Measurements from ENCODE around the gene MMD2.
"Not testable (repeated sequence)": the region's sequence is repeated elsewhere in the genome, so short reads cannot be mapped to it uniquely, and the experiment has no call there.

The MMD2 gene, protein sequence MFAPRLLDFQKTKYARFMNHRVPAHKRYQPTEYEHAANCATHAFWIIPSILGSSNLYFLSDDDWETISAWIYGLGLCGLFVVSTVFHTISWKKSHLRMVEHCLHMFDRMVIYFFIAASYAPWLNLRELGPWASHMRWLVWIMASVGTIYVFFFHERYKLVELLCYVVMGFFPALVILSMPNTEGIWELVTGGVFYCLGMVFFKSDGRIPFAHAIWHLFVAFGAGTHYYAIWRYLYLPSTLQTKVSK

DNA sequence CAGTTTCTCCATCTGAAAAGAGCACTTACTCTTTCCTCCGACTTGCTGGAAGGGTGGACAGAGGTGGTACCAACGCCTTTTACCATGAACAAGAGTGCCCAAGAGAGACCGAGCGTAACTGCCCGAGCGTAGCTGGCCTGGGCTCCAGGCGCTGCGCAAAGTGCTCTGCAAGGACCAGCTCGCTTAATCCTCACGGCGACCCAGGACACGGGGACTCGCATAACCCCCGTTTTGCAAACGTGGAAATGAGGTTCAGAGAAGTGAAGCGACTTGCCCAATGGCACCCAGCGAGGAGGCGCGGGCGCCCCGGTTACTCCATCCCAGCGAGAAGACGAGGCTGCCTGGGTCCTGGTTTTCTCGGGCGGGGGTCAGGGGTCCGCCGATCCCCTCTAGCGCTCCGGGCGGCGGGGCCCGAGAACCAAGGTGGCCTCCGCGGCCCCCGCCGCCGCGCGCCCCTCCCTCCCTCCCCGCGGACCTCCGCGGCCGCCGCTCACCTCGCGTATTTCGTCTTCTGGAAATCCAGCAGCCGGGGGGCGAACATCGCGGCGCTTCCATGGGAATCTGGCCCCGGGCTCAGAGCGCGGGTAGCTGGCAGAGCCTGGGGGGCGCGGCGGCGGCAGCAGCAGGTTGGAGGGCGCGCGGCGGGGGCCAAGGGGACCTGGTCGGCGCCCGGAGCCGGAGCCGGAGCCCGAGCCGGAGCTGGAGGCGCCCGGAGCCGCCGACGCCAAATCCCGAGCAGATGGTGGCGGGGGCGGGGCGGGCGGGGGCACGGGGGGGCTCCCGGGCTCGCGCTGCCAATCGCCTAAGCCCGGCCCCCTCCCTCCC, at the start of gene MMD2:
TSS of gene MMD2 (minus strand) at position 711 of the 825 bp plus-strand sequence. CDS start at position 541, 170 bp downstream.
- no peak for DNase-seq (ENCODE audit: low read depth)

DNA sequence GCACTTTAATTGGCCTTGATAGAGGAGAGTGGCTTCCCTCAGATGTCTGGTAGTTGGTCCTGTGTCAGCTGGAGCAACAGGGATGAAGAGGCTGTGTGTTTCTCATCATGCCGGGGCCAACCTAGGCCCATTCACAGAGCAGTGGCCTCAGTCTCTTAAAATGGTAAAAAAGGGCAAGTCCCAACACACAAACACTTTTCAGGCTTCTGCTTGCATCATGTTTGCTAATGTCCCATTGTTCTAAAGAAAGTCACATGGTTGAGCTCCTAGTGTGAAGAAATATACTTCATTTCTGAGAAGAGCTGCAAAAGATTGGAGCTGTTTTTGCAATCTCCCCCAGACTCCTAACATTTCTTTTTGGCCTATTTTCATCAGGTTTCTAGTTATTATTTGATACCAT, 46.1 kb upstream of the MMD2 start:
- no peak for DNase-seq (ENCODE audit: low read depth)

DNA sequence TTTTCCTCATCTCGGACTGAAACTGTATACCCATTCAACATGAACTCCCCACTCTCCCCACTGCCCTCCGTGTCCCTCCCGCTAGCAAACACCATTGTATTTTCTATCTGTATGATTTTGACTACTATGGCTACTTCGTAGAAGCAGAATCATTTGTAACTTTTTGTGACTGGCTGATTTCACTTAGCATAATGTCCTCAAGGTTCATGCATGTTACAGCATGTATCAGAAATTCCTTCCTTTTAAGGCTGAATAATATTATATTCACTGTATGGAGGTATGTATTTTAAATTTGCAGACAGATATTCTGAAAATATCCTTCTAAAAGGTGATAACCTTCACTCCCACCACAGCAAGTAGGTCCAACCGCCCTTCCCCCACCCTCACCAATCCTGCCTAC, 42.9 kb upstream of the MMD2 start:
- DNase-seq (ENCODE audit: low read depth) = no peak

DNA sequence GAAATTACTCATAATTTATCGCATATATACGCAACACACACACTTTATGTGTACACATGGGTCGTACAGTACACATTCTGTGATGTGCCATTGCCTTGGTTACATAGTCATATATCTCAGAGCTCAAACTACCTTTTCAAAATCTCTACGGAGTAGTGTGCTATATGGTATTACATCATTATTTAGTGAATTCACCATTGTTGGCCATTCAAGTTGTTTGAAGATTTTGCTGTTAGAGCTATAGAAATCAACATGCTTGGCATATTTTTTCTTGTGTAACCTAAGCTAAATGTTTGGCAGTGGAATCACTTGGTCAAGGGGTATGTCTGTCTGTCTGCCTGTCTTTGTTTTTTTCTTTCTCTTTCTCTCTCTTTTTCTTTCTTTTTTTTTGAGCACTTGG, 42.0 kb upstream of the MMD2 start:
- no peak for DNase-seq (ENCODE audit: low read depth)

DNA sequence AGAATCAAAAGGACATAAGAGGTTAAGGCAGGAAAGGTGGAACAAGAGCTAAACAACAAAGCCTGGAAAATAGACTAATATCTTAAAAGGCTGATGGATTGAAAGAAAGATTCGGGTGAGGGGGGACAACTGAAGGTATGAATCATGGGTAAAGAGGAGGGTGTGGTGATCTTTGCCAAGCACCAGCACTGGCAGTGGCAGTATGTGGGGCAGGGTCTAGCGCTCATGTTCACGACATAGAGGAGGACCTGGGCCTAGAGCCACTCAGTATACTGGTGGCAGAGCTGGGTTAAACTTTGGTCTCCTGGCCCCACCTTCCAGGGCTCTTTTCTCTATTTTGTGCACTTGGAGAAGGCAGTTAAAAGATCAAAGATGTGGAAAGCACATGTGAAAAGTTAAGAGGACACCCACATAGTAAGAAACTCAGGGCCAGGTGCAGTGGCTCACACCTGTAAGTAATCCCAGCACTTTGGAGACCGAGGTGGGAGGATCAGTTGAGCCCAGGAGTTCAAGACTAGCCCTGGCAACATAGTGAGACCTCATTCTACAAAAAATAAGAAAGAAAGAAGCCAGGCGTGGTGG, 40.5 kb upstream of the MMD2 start:
- DNase-seq (ENCODE audit: low read depth) = no peak

DNA sequence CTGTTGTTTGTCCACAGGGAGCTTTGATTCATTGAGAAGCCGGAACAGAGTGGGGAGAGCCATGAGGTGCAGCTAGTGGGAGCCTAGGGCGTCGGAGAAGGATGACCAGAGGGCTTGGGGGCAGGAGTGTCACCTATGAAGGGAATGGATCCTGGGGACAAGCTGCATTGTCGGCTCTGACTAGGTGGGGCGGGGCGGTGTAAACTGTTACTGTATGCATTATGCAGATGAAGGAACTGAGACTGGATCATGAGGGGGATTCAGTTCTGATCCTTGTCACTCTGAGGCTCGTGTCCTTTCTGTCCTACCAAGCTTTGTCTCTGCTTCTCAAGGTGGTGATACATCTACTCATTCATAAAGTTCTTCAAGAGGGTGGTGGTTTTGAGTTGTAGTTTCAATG, 39.9 kb upstream of the MMD2 start:
- DNase-seq (ENCODE audit: low read depth) = no peak

DNA sequence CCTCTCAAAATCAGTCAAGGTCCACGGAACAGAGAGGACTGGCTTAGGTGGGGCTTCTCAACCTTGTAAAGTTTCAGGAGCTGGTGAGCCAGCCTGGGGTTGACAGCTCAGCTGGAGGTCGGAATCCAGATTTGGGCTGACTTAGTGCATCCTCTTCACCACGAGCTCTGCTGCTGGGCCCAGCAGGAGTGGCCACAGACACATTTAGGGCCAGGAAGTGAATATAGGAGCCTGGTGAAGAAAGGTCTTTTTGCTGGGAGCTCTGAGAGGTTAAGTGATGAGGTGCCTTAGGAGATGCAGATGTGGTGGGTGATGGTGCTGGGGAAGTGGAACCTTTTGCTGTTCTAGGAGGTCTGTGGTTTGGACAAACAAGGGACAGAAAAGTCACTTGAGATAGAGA, 39.3 kb upstream of the MMD2 start:
- DNase-seq (ENCODE audit: low read depth) = no peak

DNA sequence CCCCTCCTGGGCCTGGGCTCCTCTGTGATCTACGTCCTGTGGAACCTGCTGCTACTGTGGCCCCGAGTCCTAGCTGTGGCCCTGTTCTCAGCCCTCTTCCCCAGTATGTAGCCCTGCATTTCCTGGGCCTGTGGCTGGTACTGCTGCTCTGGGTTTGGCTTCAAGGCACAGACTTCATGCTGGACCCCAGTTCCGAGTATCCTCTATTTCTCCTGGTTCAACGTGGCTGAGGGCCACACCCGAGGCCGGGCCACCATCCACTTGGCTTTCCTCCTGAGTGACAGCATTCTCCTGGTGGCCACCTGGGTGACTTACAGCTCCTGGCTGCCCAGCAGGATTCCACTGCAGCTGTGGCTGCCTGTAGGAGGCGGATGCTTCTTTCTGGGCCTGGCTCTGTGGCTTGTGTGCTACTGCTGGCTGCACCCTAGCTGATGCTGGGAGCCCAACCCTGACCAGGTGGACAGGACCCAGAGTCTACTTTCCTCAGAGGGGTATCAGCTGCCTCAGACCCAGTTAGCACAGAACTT, 37.8 kb upstream of the MMD2 start:
- DNase-seq (ENCODE audit: low read depth) = no peak

DNA sequence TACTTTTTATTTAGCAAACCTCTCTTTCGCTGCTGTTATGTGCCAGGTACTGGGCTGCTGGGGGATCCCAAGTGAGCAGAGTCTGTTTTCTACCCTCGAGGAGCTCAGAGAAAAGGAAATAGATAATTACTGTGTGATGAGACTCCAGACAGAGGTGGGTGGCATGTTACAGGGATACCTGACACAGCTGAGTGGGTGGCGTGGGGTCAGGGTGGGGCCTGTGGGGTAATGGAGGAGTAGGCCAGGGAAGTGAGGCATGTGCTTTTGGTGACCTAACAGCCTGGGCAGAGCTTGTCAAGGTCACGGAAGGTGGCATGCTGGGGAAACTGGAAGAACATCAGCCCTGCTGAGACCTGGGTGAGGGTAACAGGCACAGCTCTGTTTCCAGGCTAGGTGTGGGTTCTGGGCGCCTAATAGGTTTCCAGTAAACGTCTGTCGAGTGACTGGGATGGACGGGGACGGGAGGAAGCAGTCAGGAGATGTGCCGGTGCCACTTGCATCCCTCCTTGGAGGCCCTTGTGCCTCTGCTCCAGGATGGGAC, 36.5 kb upstream of the MMD2 start:
- DNase-seq (ENCODE audit: low read depth) = no peak

DNA sequence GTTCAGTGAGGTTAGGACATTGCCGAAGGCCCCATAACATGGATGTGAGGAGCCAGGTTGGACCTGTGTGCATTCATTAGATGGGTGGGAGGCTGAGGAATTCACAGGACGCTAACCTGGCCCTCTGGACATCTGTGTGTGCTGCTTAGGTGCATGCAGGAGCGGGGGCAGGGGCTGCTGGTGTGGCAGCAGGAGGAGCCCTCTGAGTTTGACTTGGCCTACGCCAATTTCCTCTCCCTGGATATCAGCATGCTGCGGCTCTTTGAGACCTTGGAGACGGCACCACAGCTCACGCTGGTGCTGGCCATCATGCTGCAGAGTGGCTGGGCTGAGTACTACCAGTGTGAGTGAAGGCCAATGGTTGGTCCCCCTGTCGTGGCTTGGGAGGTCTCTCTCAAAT, 34.5 kb upstream of the MMD2 start:
- no peak for DNase-seq (ENCODE audit: low read depth)

DNA sequence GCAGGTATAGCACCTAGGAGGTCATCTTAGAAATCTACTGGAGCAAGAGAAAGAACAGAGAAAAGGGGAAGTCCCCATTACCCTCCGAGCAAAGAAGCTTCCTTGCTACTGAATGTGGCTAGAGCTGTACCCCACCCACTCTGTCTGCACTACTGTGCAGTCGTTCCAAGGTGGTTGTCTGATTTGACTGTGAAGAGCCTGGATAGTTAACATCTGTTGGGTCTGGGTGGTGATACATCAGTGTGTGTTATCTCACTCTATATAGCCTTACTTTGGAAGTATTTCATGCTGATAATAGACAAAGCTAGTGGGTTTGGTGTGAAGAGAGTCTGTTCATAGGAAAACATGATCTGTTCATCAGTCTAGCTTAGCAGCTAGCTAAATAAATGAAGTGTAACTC, 23.8 kb upstream of the MMD2 start:
- DNase-seq (ENCODE audit: low read depth) = not testable (repeated sequence)

DNA sequence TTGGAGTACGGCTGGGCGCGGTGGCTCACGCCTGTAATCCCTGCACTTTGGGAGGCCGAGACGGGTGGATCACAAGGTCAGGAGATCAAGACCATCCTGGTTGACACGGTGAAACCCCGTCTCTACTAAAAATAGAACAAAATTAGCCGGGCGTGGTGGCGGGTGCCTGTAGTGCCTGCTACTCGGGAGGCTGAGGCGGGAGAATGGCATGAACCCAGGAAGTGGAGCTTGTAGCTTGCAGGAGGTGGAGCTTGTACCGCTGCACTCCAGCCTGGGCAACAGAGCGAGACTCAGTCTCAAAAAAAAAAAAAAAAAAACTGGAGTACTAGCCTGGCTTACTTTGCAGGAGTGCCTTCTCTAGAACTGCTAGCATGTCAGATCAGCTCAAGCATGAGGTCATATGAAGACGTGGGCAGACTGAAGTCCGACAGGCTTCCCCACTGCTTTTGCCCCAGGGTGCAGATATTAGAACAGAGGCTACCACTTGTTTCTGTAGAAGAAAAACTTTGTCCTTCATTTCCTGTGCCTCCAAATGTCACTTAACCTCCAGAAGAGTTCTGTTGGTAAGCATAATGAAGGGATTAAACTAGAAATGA, 22.4 kb upstream of the MMD2 start:
- not testable (repeated sequence) for DNase-seq (ENCODE audit: low read depth)

DNA sequence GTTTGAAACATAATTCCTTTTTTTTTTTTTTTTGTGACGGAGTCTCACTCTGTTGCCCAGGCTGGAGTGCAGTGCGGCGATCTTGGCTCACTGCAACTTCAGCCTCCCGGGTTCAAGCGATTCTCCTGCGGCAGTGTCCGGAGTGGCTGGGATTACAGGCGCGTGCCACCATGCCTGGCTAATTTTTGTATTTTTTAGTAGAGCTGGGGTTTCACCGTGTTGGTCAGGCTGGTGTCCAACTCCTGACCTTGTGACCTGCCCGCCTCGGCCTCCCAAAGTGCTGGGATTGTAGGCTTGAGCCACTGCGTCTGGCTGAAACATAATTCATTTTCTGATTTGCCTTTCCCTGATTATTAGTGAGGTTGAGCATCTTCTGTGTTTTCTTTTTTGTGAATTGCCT, 16.6 kb upstream of the MMD2 start:
- DNase-seq (ENCODE audit: low read depth) = not testable (repeated sequence)

DNA sequence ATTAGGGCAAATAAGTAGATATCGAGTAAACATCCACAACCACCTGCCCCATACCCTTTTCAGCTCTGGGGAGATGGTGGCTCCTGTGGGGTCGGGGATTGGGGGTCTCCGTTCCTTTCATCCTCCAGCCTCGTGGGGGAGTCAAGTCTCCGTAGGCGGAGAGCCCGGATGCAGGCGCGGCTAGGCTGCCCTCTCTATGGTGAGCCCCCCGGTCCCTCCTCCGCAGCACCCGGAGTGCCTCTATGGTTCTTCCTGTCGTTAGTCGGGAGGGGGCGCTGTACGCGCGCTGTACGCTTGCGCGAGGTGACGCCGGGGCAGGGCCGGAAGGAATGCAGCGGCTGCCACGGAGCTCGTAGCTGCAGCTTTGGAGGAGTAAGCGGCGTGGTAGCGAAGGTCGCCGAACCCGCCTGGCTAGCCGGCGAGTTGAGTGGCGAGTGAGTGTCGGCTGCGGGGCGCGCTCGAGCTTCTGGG, 14.8 kb upstream of the MMD2 start:
- DNase-seq (ENCODE audit: low read depth) = peak; percentile 78

DNA sequence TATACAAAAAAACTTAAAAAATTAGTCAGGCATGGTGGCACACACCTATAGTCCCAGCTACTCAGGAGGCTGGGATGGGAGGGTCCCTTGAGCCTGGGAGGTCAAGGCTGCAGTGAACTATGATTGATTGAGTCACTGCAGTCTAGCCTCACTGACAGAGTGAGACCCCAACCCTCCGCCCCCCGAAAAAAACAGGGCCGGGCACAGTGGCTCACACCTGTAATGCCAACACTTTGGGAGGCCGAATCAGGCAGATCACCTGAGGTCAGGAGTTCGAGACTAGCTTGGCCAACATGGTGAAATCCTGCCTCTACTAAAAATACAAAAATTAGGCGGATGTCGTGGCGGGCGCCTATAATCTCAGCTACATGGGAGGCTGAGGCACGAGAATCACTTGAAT, 13.5 kb upstream of the MMD2 start:
- not testable (repeated sequence) for DNase-seq (ENCODE audit: low read depth)

DNA sequence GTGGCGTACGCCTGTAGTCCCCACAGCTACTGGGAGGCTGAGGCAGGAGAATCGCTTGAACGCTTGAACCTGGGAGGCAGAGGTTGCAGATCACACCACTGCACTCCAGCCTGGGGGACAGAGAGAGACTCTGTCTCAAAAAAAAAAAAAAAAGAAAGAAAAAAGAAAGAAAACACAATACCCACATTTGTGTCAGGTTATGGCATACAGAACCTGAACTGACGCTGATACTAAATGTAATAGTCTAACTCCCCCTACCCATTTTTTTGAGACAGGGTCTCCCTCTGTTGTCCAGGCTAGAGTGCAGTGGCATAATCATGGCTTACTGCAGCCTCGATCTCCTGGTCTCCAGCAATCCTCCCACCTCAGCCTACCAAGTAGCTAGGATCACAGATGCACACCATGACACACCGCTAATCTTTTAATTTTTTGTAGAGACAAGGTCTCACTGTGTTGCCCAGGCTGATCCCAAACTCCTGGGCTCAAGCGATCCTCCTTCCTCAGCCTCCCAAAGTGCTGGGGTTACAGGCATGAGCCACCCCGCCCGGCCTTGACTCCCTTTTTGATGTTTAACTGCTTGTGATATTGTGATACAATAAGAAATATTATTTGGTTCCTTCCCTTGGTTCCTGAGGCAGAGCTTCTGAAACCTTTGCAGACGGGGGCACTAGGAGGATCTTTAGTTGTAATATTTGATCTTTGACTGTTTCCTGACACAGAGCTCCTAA, 6.5 kb upstream of the MMD2 start:
- no peak for DNase-seq (ENCODE audit: low read depth)

DNA sequence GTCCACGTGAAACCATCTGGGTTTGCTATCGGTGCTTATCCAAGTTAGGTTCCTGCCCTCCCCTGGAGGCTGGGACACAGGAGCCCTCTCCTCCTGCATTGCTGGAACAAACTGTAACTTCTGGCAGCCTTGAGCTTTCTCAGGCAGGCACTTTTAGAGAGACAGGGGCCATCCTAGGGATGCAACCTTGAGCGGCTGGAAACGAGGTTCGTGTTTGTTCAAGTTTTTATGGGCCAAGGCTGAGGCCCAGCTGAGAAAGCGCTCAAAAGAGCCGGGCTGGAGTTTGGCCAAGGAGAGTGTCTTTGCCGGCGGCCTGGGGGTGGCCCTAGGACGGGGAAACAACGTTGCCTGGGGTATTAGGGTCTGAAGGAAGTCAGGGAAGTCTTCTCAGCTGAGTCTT, 5.5 kb upstream of the MMD2 start:
- no peak for DNase-seq (ENCODE audit: low read depth)

DNA sequence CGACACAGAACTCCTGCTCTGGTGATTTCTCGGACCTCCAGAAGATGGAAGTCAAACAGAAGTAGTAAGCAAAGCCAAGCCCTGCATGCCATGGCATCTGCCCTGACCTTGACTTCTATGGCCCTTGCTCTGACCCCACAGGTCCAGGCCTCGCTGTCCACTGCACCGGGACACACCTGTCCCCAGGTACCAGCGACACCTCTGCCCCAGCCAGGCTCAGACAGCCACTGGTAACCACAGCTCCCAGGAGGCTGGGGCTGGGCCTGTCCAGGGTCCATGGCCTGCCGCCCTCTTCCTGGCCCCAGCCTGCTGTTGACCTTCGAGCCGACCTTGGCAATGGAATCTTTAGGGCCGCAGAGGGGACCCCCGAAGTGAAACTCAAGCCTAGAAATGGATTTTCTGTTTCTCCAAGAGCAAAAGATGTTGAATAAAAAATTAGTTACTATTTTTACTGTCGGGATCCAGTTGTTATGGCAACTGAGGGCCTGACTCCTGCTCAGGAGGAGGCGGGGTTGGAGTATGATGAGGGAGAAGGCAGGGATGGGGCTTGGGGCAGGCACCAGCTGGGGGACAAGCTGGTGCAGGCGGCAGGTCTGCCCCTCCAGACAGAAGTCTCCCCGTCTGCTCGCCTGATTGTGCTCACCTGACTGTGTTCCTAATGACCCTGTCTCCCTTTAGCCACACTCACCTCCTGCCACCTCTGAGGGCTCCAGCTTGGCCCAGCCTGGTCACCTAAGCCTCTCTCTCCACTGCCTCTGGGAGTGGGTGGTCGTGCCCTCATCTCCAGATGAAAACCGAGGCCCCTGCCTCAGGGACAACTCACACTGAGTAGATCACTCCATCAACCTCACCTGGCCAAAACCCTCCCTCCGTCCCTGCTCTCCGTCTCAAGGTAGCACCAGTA, 4.1 kb upstream of the MMD2 start:
- no peak for DNase-seq (ENCODE audit: low read depth)

DNA sequence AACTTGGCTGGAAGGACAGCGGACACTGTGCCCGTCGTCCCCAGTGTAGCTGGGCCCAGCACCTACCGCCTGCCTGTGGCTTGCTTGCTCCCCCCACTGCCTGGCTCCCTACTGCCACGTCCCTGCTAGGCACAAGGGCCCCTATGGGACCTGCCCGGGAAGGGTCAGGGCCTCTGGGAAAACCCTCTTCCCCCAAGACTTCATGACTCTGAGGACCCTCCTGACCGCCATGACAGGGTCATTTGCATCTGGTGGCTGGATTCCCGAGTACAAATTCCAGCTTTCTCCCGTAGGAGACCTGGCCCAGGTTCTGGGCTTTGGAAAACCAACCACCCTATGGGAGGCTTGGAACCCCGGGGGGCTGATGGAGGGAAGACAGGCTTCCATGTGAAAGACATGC, 1.4 kb upstream of the MMD2 start:
- no peak for DNase-seq (ENCODE audit: low read depth)

DNA sequence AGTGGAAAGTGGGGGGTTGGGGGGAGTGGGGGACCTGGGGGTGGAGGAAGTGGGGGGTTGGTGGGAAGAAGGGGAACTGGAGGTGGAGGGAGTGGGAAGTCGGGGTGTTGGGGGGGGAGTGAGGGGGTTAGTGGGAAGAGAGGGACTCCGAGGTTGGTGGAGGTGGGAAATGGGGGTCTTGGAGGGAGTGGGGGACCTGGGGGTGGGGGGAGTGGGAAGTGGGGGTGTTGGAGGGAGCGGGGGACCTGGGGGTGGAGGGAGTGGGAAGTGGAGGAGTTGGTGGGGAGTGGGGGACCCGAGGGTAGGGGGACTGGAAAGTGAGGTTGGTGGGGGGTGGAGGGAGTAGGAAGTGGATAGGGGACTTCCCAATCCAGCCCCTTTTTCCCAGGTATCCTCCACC, 906 bp upstream of the MMD2 start:
- DNase-seq (ENCODE audit: low read depth) = no peak

DNA sequence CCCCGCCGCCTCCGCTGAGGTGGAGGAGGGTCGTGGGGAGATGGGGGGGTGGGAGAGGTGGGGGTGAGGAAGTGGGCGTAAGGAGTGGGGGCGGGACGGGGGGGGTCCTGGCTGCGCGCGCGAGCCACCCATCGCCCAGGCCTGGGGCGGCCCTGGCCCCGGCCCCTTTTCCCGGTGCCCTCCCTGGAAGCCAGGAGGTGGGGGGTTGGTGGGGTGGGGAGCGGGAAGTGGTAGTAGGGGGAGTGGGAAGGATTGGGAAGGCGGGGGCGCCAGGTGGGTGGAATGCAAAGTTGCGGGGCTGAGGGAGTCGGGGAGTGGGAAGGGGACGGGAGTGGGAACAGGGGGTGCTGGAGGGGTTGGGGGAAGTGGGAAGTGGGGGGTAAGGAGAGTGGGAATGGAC, 319 bp upstream of the MMD2 start:
- DNase-seq (ENCODE audit: low read depth) = no peak

Measured in stromal cell of bone marrow (primary cell).